ENCODE results near the gene BRAT1.
A peak's percentile ranks its signal among the peaks of the same experiment; 100 is the strongest.

- TF ChIP-seq POLR2AphosphoS5 (IDR thresholded peaks at IDR 0.05; ENCODE audit: low read depth): no peak
- TF ChIP-seq CTCF (conservative IDR thresholded peaks at IDR 0.05; ENCODE audit: low read depth in 2 of 2): peak in 1 of 2 experiments; percentile 21; a peak in 1 of 4 replicates
- no peak for TF ChIP-seq EZH2 (IDR thresholded peaks at IDR 0.05; ENCODE audit: low read depth, unreplicated experiment)
- TF ChIP-seq, protein P1, sequence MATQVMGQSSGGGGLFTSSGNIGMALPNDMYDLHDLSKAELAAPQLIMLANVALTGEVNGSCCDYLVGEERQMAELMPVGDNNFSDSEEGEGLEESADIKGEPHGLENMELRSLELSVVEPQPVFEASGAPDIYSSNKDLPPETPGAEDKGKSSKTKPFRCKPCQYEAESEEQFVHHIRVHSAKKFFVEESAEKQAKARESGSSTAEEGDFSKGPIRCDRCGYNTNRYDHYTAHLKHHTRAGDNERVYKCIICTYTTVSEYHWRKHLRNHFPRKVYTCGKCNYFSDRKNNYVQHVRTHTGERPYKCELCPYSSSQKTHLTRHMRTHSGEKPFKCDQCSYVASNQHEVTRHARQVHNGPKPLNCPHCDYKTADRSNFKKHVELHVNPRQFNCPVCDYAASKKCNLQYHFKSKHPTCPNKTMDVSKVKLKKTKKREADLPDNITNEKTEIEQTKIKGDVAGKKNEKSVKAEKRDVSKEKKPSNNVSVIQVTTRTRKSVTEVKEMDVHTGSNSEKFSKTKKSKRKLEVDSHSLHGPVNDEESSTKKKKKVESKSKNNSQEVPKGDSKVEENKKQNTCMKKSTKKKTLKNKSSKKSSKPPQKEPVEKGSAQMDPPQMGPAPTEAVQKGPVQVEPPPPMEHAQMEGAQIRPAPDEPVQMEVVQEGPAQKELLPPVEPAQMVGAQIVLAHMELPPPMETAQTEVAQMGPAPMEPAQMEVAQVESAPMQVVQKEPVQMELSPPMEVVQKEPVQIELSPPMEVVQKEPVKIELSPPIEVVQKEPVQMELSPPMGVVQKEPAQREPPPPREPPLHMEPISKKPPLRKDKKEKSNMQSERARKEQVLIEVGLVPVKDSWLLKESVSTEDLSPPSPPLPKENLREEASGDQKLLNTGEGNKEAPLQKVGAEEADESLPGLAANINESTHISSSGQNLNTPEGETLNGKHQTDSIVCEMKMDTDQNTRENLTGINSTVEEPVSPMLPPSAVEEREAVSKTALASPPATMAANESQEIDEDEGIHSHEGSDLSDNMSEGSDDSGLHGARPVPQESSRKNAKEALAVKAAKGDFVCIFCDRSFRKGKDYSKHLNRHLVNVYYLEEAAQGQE (IDR thresholded peaks at IDR 0.05; ENCODE audit: unreplicated experiment): no peak
- TF ChIP-seq JUNB (IDR thresholded peaks at IDR 0.05; ENCODE audit: unreplicated experiment): no peak
- TF ChIP-seq CREB1 (CRISPR knock-in tag; IDR thresholded peaks at IDR 0.05; ENCODE audit: low read depth): no peak
These were observed 10.7 kb downstream of the BRAT1 start for GRCh38 chr7:2544541-2545188.
